A172 (cell line): ENCODE measurements around the gene NQO2. TPM values are rescaled to one million over a fixed set of nuclear protein-coding genes. Genes with fewer than 3 reads are reported as not detected.

Experiments used
- DNase-seq: peaks from one replicate; pipeline ENCODE4 v3.0.0-alpha.2; 2015; ENCODE audit warnings: low spot score
- total RNA-seq: library from RNA; depleted of rRNA; stranded (reverse); fragments of >200 nt; shearing (Covaris generic); gene quantifications from 2 replicates; pipeline ENCODE4 v1.2.3, GENCODE V29; 2014; rRNA removed

Gene NQO2
- total RNA-seq: 61.6 and 74.5 TPM in 2 replicates

GRCh38 chr6:2999618-3000557, at the start of gene NQO2:
Gene NQO2, plus strand, starts transcription at chr6:2999894. Its CDS starts 6,659 bp downstream, at chr6:3006553.
- no peak for DNase-seq

- DNase-seq: no peak
Observed at GRCh38 chr6:2950713-2951112, 49.0 kb upstream of the NQO2 start.

GRCh38 chr6:2951728-2952127, 48.0 kb upstream of the NQO2 start:
- DNase-seq: no peak

- peak; percentile 91 for DNase-seq
Observed at GRCh38 chr6:2952557-2953095, 47.1 kb upstream of the NQO2 start.

- DNase-seq: no peak
Observed at GRCh38 chr6:2953098-2953497, 46.6 kb upstream of the NQO2 start.

GRCh38 chr6:2956930-2957685, 42.6 kb upstream of the NQO2 start:
- no peak for DNase-seq

GRCh38 chr6:2957696-2958330, 41.9 kb upstream of the NQO2 start:
- DNase-seq: no peak

- no peak for DNase-seq
Observed at GRCh38 chr6:2958331-2958711, 41.4 kb upstream of the NQO2 start.

GRCh38 chr6:2958776-2959175, 40.9 kb upstream of the NQO2 start:
- DNase-seq: no peak

- peak; percentile 68 for DNase-seq
Observed at GRCh38 chr6:2959909-2960719, 39.6 kb upstream of the NQO2 start.

GRCh38 chr6:2960935-2961334, 38.8 kb upstream of the NQO2 start:
- DNase-seq: no peak

- DNase-seq: no peak
Observed at GRCh38 chr6:2961506-2961905, 38.2 kb upstream of the NQO2 start.

- no peak for DNase-seq
Observed at GRCh38 chr6:2962004-2962403, 37.7 kb upstream of the NQO2 start.

- DNase-seq: no peak
Observed at GRCh38 chr6:2962636-2963035, 37.1 kb upstream of the NQO2 start.

GRCh38 chr6:2963756-2964155, 35.9 kb upstream of the NQO2 start:
- no peak for DNase-seq

- no peak for DNase-seq
Observed at GRCh38 chr6:2964793-2965505, 34.7 kb upstream of the NQO2 start.

GRCh38 chr6:2966347-2966746, 33.3 kb upstream of the NQO2 start:
- DNase-seq: no peak

- no peak for DNase-seq
Observed at GRCh38 chr6:2967936-2968335, 31.8 kb upstream of the NQO2 start.

GRCh38 chr6:2968600-2969135, 31.0 kb upstream of the NQO2 start:
- DNase-seq: no peak

GRCh38 chr6:2969549-2969948, 30.1 kb upstream of the NQO2 start:
- no peak for DNase-seq
